Naive thymus-derived CD8-positive, alpha-beta T cell (primary cell): ENCODE measurements around the gene TRUB1. TPM values are rescaled to one million over a fixed set of nuclear protein-coding genes. Genes with fewer than 3 reads are reported as not detected.
A peak's percentile ranks its signal among the peaks of the same experiment; 100 is the strongest.
"Not testable (repeated sequence)": the region's sequence is repeated elsewhere in the genome, so short reads cannot be mapped to it uniquely, and the experiment has no call there.

Experiments used
- ATAC-seq, 2 donors: fragments of 150-1000 bp; cut with Tn5 transposase in 1 of 2; sonication (Bioruptor Pico), chemical (Tn5 transposase) in 1 of 2; 1 replicate in 1 of 2; 2 replicates in 1 of 2; pipeline ENCODE4 v1.10.0; 2021; ENCODE audit warnings: mild to moderate bottlenecking in 2 of 2, moderate library complexity in 2 of 2
- POLR2A ChIA-PET: fragments of 350-600 bp; sonication (Branson Sonifier 250); formaldehyde crosslinking; loops from one replicate; lab custom pipeline; 2021; ENCODE audit warnings: antibody characterized with exemption; lab: Charles Lee
- DNase-seq, 10 donors: peaks; one replicate each; pipeline versions ENCODE4 v3.0.0 to v3.0.0-alpha.2; 2020 to 2022
- H3K27ac Mint-ChIP-seq, 10 donors: one replicate each; pipeline ENCODE4 v1.8.0; 2020 to 2022; ENCODE audit warnings: mild to moderate bottlenecking in 10 of 10, mixed read lengths in 10 of 10, moderate library complexity in 4 of 10, inconsistent platforms in 1 of 10
- H3K27me3 Mint-ChIP-seq, 5 donors: one replicate each; pipeline ENCODE4 v1.8.0; 2021 to 2022; ENCODE audit warnings: mixed read lengths in 5 of 5
- H3K36me3 Mint-ChIP-seq, 3 donors: one replicate each; pipeline ENCODE4 v1.8.0; 2020 to 2022; ENCODE audit warnings: mixed read lengths in 3 of 3, mild to moderate bottlenecking in 2 of 3, inconsistent platforms in 1 of 3
- H3K4me1 Mint-ChIP-seq, 4 donors: one replicate each; pipeline ENCODE4 v1.8.0; 2021 to 2022; ENCODE audit warnings: mixed read lengths in 4 of 4
- H3K4me3 Mint-ChIP-seq, 10 donors: one replicate each; pipeline ENCODE4 v1.8.0; 2020 to 2022; ENCODE audit warnings: mild to moderate bottlenecking in 10 of 10, mixed read lengths in 10 of 10, moderate library complexity in 6 of 10, inconsistent platforms in 1 of 10
- H3K9me3 Mint-ChIP-seq, 9 donors: one replicate each; pipeline ENCODE4 v1.8.0; 2020 to 2022; ENCODE audit warnings: mixed read lengths in 9 of 9, mild to moderate bottlenecking in 3 of 9, inconsistent platforms in 1 of 9, moderate library complexity in 1 of 9
- polyA plus RNA-seq, 3 donors: library from polyadenylated mRNA; unstranded; fragments of 300-500 nt; fragmentation: Illumina TruSeq; gene quantifications; one replicate each; pipeline ENCODE4 v1.2.3, GENCODE V29; 2021
- total RNA-seq, 8 experiments: library from RNA in 2 of 8; stranded (reverse) in 2 of 8; gene quantifications; one replicate each; pipeline ENCODE4 v1.2.3 and lab custom pipeline; 2021 to 2026

TRUB1 gene
- 10 to 100 TPM; 12.3 to 12.9 TPM for total RNA-seq
- polyA plus RNA-seq: 10 to 100 TPM in 1 of 3 donors, 1 to 10 TPM in 2; 9.2 to 11.5 (median 9.7) TPM
- 16.1 to 38.5 (median 22.3) reads per million in 6 experiments for total RNA-seq (lab: John Stamatoyannopoulos, UW)

- Mint-ChIP-seq H3K27ac (peak within 1 kb of the TSS; percentile 94 to 99 (median 98)), H3K4me1 (peaks cover 10 to 42% (median 31%) of the 10 kb centered on the region in 4 donors), H3K27me3 (no peaks in the 10 kb centered on the region), H3K9me3 (no peaks in the 10 kb centered on the region), H3K36me3 (peaks cover 0 to 26% (median 10%) of the 10 kb centered on the region in 3 donors), H3K4me3 (peak within 1 kb of the TSS; percentile 90 to 97 (median 95))
- POLR2A ChIA-PET: interaction anchor here (1.9 kb wide), 1 partner anchor 117 kb away, joined by 10 read pairs; the partner anchor contains the start of gene FHIP2A
- ATAC-seq (peak; percentile 99 to 100), DNase-seq (peak; percentile 69 to 95 (median 88))
Observed at GRCh38 chr10:114937962-114938855, at the start of gene TRUB1. TSS of gene TRUB1 (plus strand) at chr10:114938195. CDS start at chr10:114938254, 59 bp downstream.

- H3K36me3 Mint-ChIP-seq: no peaks in the 10 kb centered on the region
- no peaks in the 10 kb centered on the region for H3K9me3 Mint-ChIP-seq
- H3K4me1 Mint-ChIP-seq: no peaks in the 10 kb centered on the region
- H3K4me3 Mint-ChIP-seq: no peak overlapping the region
- POLR2A ChIA-PET: no interaction called here
- DNase-seq: no peak
- no peak for ATAC-seq
- H3K27me3 Mint-ChIP-seq: peaks cover under 1 to 10% (median 7%) of the 10 kb centered on the region in 5 donors
- no peak overlapping the region for H3K27ac Mint-ChIP-seq
Observed at GRCh38 chr10:114893251-114893650, 44.7 kb upstream of the TRUB1 start.

GRCh38 chr10:114894911-114895310 lies 43.1 kb upstream of the TRUB1 start:
- ATAC-seq (no peak), DNase-seq (no peak)
- Mint-ChIP-seq H3K27ac (no peak overlapping the region), H3K4me3 (no peak overlapping the region), H3K9me3 (no peaks in the 10 kb centered on the region), H3K27me3 (peaks cover 0 to 3% (median under 1%) of the 10 kb centered on the region in 5 donors), H3K36me3 (no peaks in the 10 kb centered on the region), H3K4me1 (no peaks in the 10 kb centered on the region)
- POLR2A ChIA-PET: no interaction called here

- H3K27me3 Mint-ChIP-seq, DNase-seq, POLR2A ChIA-PET, H3K4me1 Mint-ChIP-seq, H3K36me3 Mint-ChIP-seq, H3K9me3 Mint-ChIP-seq, ATAC-seq, H3K4me3 Mint-ChIP-seq, H3K27ac Mint-ChIP-seq: not testable (repeated sequence)
Observed at GRCh38 chr10:114897011-114897410, 41.0 kb upstream of the TRUB1 start.

GRCh38 chr10:114897593-114897992 lies 40.4 kb upstream of the TRUB1 start:
- DNase-seq (no peak), ATAC-seq (no peak)
- no peaks in the 10 kb centered on the region for H3K9me3 Mint-ChIP-seq
- H3K36me3 Mint-ChIP-seq: no peaks in the 10 kb centered on the region
- H3K27ac Mint-ChIP-seq: no peak overlapping the region
- H3K27me3 Mint-ChIP-seq: peaks cover 0 to 3% (median 0%) of the 10 kb centered on the region in 5 donors
- no peak overlapping the region for H3K4me3 Mint-ChIP-seq
- H3K4me1 Mint-ChIP-seq: no peaks in the 10 kb centered on the region
- POLR2A ChIA-PET: no interaction called here

GRCh38 chr10:114899982-114900381 lies 38.0 kb upstream of the TRUB1 start:
- DNase-seq (no peak), ATAC-seq (no peak)
- Mint-ChIP-seq H3K9me3 (no peaks in the 10 kb centered on the region), H3K36me3 (no peaks in the 10 kb centered on the region), H3K27me3 (peaks cover 0 to 3% (median 0%) of the 10 kb centered on the region in 5 donors), H3K4me1 (no peaks in the 10 kb centered on the region), H3K27ac (no peak overlapping the region), H3K4me3 (no peak overlapping the region)
- POLR2A ChIA-PET: no interaction called here

- no peak for DNase-seq
- ATAC-seq: no peak
- no peak overlapping the region for H3K27ac Mint-ChIP-seq
- H3K4me3 Mint-ChIP-seq: no peak overlapping the region
- H3K9me3 Mint-ChIP-seq: no peaks in the 10 kb centered on the region
- no peaks in the 10 kb centered on the region for H3K4me1 Mint-ChIP-seq
- peaks cover 0 to 3% (median 0%) of the 10 kb centered on the region in 5 donors for H3K27me3 Mint-ChIP-seq
- no peaks in the 10 kb centered on the region for H3K36me3 Mint-ChIP-seq
- POLR2A ChIA-PET: no interaction called here
Observed at GRCh38 chr10:114900658-114901057, 37.3 kb upstream of the TRUB1 start.

- no peak for ATAC-seq
- H3K4me1 Mint-ChIP-seq: no peaks in the 10 kb centered on the region
- no peaks in the 10 kb centered on the region for H3K36me3 Mint-ChIP-seq
- H3K9me3 Mint-ChIP-seq: no peaks in the 10 kb centered on the region
- no peak overlapping the region for H3K27ac Mint-ChIP-seq
- POLR2A ChIA-PET: no interaction called here
- no peak for DNase-seq
- peaks cover 0 to 5% (median 0%) of the 10 kb centered on the region in 5 donors for H3K27me3 Mint-ChIP-seq
- H3K4me3 Mint-ChIP-seq: no peak overlapping the region
Observed at GRCh38 chr10:114902151-114902550, 35.8 kb upstream of the TRUB1 start.

- ATAC-seq (no peak), DNase-seq (no peak)
- POLR2A ChIA-PET: no interaction called here
- H3K4me1 Mint-ChIP-seq: no peaks in the 10 kb centered on the region
- peaks cover 0 to 10% (median 5%) of the 10 kb centered on the region in 5 donors for H3K27me3 Mint-ChIP-seq
- no peak overlapping the region for H3K27ac Mint-ChIP-seq
- no peak overlapping the region for H3K4me3 Mint-ChIP-seq
- no peaks in the 10 kb centered on the region for H3K36me3 Mint-ChIP-seq
- no peaks in the 10 kb centered on the region for H3K9me3 Mint-ChIP-seq
Observed at GRCh38 chr10:114905450-114905849, 32.5 kb upstream of the TRUB1 start.

GRCh38 chr10:114906981-114907380 lies 31.0 kb upstream of the TRUB1 start:
- DNase-seq: no peak

GRCh38 chr10:114908896-114909295 lies 29.1 kb upstream of the TRUB1 start:
- no peaks in the 10 kb centered on the region for H3K4me1 Mint-ChIP-seq

More at GRCh38 chr10:114906981-114907380, 31.0 kb upstream of the TRUB1 start:
- ATAC-seq: no peak
- Mint-ChIP-seq H3K27me3 (peaks cover 0 to 8% (median 5%) of the 10 kb centered on the region in 5 donors), H3K9me3 (no peaks in the 10 kb centered on the region), H3K4me1 (no peaks in the 10 kb centered on the region), H3K36me3 (no peaks in the 10 kb centered on the region), H3K27ac (no peak overlapping the region), H3K4me3 (no peak overlapping the region)
- POLR2A ChIA-PET: no interaction called here

GRCh38 chr10:114911052-114911711 lies 26.8 kb upstream of the TRUB1 start:
- ATAC-seq (no peak), DNase-seq (no peak)
- Mint-ChIP-seq H3K4me1 (no peaks in the 10 kb centered on the region), H3K4me3 (no peak overlapping the region), H3K9me3 (no peaks in the 10 kb centered on the region), H3K27me3 (peaks cover 0 to 8% (median 2%) of the 10 kb centered on the region in 5 donors), H3K36me3 (no peaks in the 10 kb centered on the region), H3K27ac (no peak overlapping the region)
- POLR2A ChIA-PET: interaction anchor here (0.6 kb wide), 1 partner anchor 31 kb away, joined by 3 read pairs; no protein-coding TSS in a partner anchor

More at GRCh38 chr10:114908896-114909295, 29.1 kb upstream of the TRUB1 start:
- POLR2A ChIA-PET: no interaction called here
- peaks cover 0 to 8% (median 3%) of the 10 kb centered on the region in 5 donors for H3K27me3 Mint-ChIP-seq
- ATAC-seq: no peak
- no peak overlapping the region for H3K27ac Mint-ChIP-seq
- no peaks in the 10 kb centered on the region for H3K36me3 Mint-ChIP-seq
- DNase-seq: no peak
- H3K4me3 Mint-ChIP-seq: no peak overlapping the region
- H3K9me3 Mint-ChIP-seq: no peaks in the 10 kb centered on the region
